ENCODE data around the gene STARD7. TPM values are rescaled to one million over a fixed set of nuclear protein-coding genes. Genes with fewer than 3 reads are reported as not detected.

STARD7 gene
- total and polyA plus RNA-seq, 9 of the 15 experiments (the other 6 are each of a cell fraction or from before 2014, with no cell fraction given): 90.9 to 196 (median 145) TPM

- TF ChIP-seq BCLAF1 (IDR thresholded peaks at IDR 0.05; ENCODE audit: borderline replicate concordance in 1 of 2, control insufficient read depth in 1 of 2, low read depth in 2 of 2, low read length in 1 of 2): no peak
- no peak for TF ChIP-seq SLC30A9 (CRISPR knock-in tag; IDR thresholded peaks at IDR 0.05)
- no peak for TF ChIP-seq ZNF778 (CRISPR knock-in tag; IDR thresholded peaks at IDR 0.05)
- peak; percentile 64; the same call in 1 of the 2 replicates for TF ChIP-seq ZNF316 (IDR thresholded peaks at IDR 0.05)
- peak; percentile 66 for TF ChIP-seq EP400 (IDR thresholded peaks at IDR 0.05)
- TF ChIP-seq TBP (optimal IDR thresholded peaks at IDR 0.05; ENCODE audit: low read depth, low read length): no peak
- TF ChIP-seq DPF2 (IDR thresholded peaks at IDR 0.05): peak; percentile 28; the same call in 1 of the 2 replicates
- no peak for TF ChIP-seq CBX2 (IDR thresholded peaks at IDR 0.05; ENCODE audit: insufficient read depth, low read length, poor library complexity, severe bottlenecking)
- TF ChIP-seq ZSCAN29 (IDR thresholded peaks at IDR 0.05): no peak
- no peak for TF ChIP-seq ZNF280B (CRISPR knock-in tag; IDR thresholded peaks at IDR 0.05)
- peak; percentile 42; the same call in 1 of the 2 replicates for TF ChIP-seq VEZF1 (CRISPR knock-in tag; IDR thresholded peaks at IDR 0.05)
- no peak for TF ChIP-seq ZNF431 (CRISPR knock-in tag; IDR thresholded peaks at IDR 0.05)
- peak; percentile 15; the same call in 1 of the 2 replicates for TF ChIP-seq CTBP1 (IDR thresholded peaks at IDR 0.05; ENCODE audit: borderline replicate concordance)
- TF ChIP-seq ESRRA (IDR thresholded peaks at IDR 0.05; ENCODE audit: borderline replicate concordance, low read depth): no peak
- TF ChIP-seq FOXJ2 (tag; IDR thresholded peaks at IDR 0.05): no peak
- no peak for TF ChIP-seq PKNOX1 (IDR thresholded peaks at IDR 0.05)
- no peak for TF ChIP-seq ZNF133 (CRISPR knock-in tag; IDR thresholded peaks at IDR 0.05)
- no peak for TF ChIP-seq GATAD2B (IDR thresholded peaks at IDR 0.05; ENCODE audit: borderline replicate concordance)
- TF ChIP-seq HINFP (tag; conservative IDR thresholded peaks at IDR 0.05; ENCODE audit: low read depth): 0 out of 2 replicates have a peak, but pooled peaks have one; percentile 47
- TF ChIP-seq STAT5A (IDR thresholded peaks at IDR 0.05; ENCODE audit: borderline replicate concordance, low read length): no peak
Observed at GRCh38 chr2:96245609-96246390, 37.2 kb upstream of the STARD7 start (continued).

Data from K562 (cell line).